H1 (cell line): ENCODE results near the gene LCP1.

Experiments used
- CBX5 ChIP-seq: fragments of 300-800, 300-1000 bp; sonication (generic); IDR thresholded peaks from 2 replicates; pipeline ENCODE4 v1.7.1; 2016; ENCODE audit warnings: antibody characterized with exemption, low read length, low read depth
- CHD1 ChIP-seq: IDR thresholded peaks from 2 replicates; pipeline ENCODE4 v1.6.1; 2012; ENCODE audit warnings: low read depth, low read length, improper control_type of control experiment
- CHD2 ChIP-seq: IDR thresholded peaks from 2 replicates; pipeline ENCODE4 v1.6.1; 2012; ENCODE audit warnings: low read length, improper control_type of control experiment
- CTBP2 ChIP-seq: IDR thresholded peaks from 2 replicates; pipeline ENCODE4 v1.7.0; 2011; ENCODE audit warnings: borderline replicate concordance, mild to moderate bottlenecking, moderate library complexity, mixed read lengths, low read length; ENCODE audit not compliant: insufficient read depth, insufficient read length
- CTCF ChIP-seq, 3 experiments: IDR thresholded peaks; 1 replicate in 2 of 3; 2 replicates in 1 of 3; pipeline versions ENCODE4 v1.5.1 to v1.6.1; 2011; ENCODE audit warnings: low read length in 3 of 3, mild to moderate bottlenecking in 3 of 3, inconsistent platforms in 2 of 3, low read depth in 1 of 3, moderate library complexity in 1 of 3; ENCODE audit not compliant: insufficient read depth in 1 of 3; ENCODE audit errors: control extremely low read depth in 1 of 3
- GTF2F1 ChIP-seq: IDR thresholded peaks from 2 replicates; pipeline ENCODE4 v1.6.1; 2012; ENCODE audit warnings: low read depth, low read length, improper control_type of control experiment, borderline replicate concordance
- JUND ChIP-seq: IDR thresholded peaks from 2 replicates; pipeline ENCODE4 v1.6.1; 2011; ENCODE audit warnings: mild to moderate bottlenecking, improper control_type of control experiment, low read length
- KDM1A ChIP-seq: fragments of 200-600, 300-600 bp; sonication (generic); IDR thresholded peaks from 2 replicates; pipeline ENCODE4 v1.7.1; 2016; ENCODE audit warnings: mild to moderate bottlenecking, low read length, borderline replicate concordance
- SIX5 ChIP-seq: IDR thresholded peaks from 2 replicates; pipeline ENCODE4 v1.6.1; 2011; ENCODE audit warnings: mild to moderate bottlenecking, low read depth, low read length
- SP1 ChIP-seq: IDR thresholded peaks from 2 replicates; pipeline ENCODE4 v1.6.1; 2011; ENCODE audit warnings: low read depth, low read length
- SUZ12 ChIP-seq: fragments of 200-600 bp; sonication (generic); IDR thresholded peaks from 2 replicates; pipeline ENCODE4 v1.6.1; 2012; ENCODE audit warnings: mild to moderate bottlenecking, inconsistent platforms, low read length, moderate library complexity, mixed read lengths
- TAF1 ChIP-seq: IDR thresholded peaks from 2 replicates; pipeline ENCODE4 v1.6.1; 2011; ENCODE audit warnings: mild to moderate bottlenecking, low read depth, low read length

GRCh38 chr13:46198696-46199193, 16.8 kb upstream of the LCP1 start:
- TF ChIP-seq CTBP2 (no peak), CHD2 (no peak), SIX5 (no peak), CTCF (IDR thresholded peaks at IDR 0.05; ENCODE audit: control extremely low read depth in 1 of 3, insufficient read depth in 1 of 3, low read depth in 1 of 3, low read length in 3 of 3) (no peak), CBX5 (no peak), KDM1A (no peak), SP1 (no peak), GTF2F1 (no peak), TAF1 (no peak), SUZ12 (no peak), CHD1 (no peak), JUND (no peak)
